HG03354 (cell line): ENCODE results near the gene FCHO2.
"Not testable (repeated sequence)": the region's sequence is repeated elsewhere in the genome, so short reads cannot be mapped to it uniquely, and the experiment has no call there.

Experiments used
- ATAC-seq: cut with Tn5 transposase; IDR thresholded peaks from one replicate; pipeline ENCODE4 v1.9.1; 2021; ENCODE audit warnings: mild to moderate bottlenecking; ENCODE audit not compliant: unreplicated experiment, poor library complexity, severe bottlenecking

Gene FCHO2

DNA sequence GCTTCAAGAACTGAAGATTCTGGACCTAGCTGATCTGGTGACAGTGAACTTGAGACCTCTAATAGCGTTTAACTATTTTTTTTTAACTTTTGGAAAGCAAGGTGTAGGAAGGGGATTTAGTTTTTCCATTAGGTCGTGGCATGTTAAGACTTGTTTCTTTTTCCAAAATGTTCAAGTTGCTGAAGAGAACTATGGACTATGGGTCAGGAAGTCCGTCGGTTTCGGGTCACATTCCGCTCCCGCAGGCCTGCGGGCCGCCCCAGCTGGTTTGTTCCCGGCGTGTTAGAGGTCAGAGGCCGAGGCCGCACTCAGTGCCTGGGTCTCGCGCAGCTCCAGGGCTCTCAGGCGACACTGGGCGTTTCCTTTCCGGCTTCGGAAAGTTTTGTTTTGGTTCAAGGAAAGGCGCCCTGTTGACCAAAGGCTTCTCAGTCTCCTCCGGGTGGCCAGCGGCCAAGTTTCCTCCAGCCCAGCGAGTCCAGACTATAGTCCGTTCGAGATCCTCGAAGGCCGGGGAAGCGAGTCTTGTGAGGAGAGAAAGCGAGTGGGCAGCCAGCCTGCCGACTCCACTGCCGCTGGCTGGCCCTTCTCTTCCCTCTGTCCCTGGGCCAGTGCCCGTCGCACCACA lies 586 bp upstream of the FCHO2 start:
- ATAC-seq = peak; percentile 55

DNA sequence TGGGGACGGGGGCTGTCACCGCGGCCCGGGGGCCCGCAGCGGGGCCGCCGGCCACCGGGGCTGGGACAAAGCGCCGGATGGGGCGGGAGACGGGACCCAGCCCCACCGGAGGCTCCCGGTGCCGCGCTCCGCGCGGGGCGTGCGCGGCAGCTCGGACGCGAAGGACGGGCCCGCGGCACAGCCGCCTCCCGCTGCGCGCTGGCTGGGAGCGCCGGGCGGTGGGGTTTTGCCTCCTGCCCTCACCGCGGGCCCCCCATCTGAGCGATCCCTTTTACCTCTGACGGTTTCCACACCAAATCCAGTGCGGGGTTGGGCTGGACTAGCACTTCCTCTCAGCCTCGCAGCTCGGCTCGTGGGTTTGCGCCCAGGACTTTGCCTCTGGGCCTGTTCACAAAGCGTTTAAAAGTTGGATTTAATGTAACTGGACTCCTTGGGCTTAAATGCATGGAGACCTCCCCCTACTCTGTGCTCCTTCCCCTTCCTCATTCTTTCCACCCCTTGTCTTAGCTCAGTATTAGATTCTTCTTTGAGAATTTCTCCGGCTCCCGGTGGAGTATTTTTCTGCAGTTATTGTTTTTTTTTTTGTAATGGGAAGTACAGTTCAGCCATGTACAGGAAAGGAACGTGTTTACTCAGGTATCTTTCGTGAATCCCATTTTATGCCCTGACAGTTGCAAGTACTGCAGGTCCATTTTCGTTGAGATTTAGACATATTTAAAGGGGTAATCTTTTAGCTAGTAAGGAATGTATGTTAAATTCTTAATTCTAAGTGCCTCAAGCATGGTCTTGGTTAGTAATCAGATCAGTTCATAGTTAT lies 691 bp downstream of the FCHO2 start:
- ATAC-seq = peak; percentile 50

DNA sequence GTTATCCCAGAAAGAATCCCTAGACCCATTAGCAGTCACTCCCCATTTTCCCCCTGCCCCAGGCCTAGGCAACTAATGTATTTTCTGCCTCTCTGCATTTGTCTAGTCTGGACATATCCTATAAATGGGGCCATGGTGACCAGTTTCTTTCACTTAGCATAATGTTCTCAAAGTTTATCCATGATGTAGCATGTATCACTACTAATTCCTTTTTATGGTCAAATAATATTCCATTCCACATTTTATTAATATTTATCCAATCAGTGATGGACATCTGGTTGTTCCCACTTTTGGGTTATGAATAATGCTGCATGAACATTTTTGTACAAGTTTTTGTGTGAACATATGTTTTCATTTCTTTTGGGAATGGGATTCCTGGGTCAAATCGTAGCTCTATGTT lies 1.5 kb downstream of the FCHO2 start:
- no peak for ATAC-seq

DNA sequence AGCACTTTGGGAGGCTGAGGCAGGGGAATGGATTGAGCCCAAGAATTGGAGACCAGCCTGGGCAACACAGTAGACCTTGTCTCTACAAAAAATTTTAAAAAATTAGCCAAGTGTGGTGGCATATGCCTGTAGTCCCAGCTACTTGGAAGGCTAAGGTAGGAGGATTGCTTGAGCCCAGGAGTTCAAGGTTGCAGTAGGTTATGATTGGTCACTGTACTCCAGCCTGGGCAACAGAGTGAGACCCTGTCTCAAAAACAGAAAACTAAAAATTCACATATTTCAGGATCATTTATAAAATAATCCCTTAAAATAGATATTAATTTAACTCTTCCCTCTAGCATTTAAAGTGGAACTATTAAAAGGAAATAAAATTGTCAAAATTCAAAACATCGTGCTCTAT lies 3.4 kb downstream of the FCHO2 start:
- no peak for ATAC-seq

DNA sequence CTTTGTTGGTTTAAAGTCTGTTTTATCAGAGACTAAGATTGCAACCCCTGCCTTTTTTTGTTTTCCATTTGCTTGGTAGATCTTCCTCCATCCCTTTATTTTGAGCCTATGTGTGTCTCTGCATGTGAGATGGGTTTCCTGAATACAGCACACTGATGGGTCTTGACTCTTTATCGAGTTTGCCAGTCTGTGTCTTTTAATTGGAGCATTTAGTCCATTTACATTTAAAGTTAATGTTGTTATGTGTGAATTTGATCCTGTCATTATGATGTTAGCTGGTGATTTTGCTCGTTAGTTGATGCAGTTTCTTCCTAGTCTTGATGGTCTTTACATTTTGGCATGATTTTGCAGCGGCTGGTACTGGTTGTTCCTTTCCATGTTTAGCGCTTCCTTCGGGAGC lies 18.6 kb downstream of the FCHO2 start:
- not testable (repeated sequence) for ATAC-seq

DNA sequence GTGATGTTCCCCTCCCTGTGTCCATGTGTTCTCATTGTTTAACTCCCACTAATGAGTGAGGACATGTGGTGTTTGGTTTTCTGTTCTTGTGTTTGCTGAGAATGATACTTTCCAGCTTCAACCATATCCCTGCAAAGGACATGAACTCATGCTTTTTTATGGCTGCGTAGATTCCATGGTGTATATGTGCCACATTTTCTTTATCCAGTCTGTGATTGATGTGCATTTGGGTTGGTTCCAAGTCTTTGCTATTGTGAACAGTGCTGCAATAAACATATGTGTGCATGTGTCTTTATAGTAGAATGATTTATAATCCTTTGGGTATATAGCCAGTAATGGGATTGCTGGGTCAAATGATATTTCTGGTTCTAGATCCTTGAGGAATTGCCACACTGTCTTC lies 21.0 kb downstream of the FCHO2 start:
- ATAC-seq = not testable (repeated sequence)

DNA sequence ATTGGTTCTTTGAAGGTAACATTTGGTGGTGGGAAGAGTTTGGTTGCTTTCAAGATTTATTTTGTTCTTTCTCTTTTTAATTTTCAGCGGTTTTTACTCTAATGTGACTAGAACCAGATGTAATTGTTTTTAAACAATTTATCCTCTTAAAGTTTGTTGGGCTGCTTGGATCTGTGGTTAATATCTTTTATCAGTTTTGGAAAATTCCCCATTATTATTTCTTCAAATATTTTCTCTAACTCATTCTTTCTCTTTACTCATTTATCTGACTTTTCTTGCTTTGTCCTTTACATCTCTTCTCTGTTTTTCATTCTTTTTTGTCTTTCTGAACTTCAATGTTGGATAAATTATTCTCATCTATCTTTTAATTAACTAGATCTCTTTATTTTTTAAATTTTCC lies 29.9 kb downstream of the FCHO2 start:
- no peak for ATAC-seq

DNA sequence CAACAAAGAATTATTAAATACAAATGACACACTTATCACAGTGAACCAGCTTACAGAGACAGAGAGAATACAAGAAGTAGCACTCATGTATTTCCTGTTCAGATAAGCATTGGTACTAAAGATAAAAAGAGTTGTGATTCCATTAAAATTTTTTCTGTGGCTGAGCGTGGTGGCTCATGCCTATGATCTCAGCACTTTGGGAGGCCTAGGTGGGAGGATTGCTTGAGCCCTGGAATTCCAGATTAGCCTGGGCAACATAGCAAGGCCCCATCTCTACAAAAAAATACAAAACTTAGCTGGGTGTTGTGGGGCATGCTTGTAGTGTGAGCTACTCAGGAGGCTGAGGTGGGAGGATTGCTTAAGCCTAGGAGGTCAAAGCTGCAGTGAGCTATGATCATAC lies 32.9 kb downstream of the FCHO2 start:
- ATAC-seq = no peak

DNA sequence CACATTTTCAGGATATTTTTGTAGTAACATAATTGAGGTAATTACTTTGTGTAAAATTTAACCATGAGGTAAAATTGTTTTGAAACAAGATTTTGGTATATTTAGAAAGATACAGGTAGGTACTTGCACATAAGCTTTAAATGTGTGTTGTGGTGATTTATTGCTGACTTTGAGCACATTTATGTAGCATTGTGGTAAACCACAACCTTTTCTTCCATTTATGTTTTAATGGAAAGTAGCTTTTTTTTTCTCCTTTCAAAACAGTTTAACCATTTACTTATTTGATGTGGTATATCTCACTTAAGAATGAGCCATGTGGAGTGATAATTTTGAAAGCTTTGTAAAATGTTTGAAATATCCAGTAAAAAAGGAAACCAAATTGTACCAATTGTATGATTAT lies 35.6 kb downstream of the FCHO2 start:
- no peak for ATAC-seq

DNA sequence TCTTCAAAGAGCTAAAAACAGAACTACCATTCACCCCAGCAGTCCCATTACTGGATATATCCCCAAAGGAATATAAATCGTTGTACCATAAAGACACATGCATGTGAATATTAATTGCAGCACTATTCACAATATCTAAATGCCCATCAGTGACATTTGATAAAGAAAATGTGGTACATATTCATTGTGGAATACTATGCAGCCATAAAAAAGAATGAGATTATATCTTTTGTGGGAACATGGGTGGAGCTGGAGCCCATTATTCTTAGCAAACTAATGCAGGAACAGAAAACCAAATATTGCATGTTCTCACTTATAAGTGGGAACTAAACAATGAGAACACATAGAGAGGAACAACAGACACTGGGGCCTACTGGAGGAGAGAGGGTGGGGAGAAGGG lies 38.7 kb downstream of the FCHO2 start:
- no peak for ATAC-seq

DNA sequence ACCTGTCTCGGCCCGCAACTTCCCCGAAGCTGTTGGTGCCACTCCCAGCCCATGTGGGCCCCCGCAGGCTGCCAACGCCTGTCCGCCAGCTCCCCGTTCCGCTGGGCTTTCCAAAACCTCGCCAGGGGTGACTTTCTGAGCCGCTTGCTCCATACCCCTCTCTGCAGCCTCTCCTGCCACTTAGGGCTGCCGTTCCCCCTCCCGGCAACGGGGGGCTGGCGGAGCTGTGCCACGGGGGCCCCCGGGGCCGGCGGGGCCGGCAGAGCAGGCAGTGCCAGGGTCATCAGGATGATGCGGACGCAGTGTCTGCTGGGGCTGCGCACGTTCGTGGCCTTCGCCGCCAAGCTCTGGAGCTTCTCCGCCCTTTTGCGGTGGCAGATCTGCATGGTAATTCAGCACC lies 40.8 kb downstream of the FCHO2 start:
- ATAC-seq = no peak

DNA sequence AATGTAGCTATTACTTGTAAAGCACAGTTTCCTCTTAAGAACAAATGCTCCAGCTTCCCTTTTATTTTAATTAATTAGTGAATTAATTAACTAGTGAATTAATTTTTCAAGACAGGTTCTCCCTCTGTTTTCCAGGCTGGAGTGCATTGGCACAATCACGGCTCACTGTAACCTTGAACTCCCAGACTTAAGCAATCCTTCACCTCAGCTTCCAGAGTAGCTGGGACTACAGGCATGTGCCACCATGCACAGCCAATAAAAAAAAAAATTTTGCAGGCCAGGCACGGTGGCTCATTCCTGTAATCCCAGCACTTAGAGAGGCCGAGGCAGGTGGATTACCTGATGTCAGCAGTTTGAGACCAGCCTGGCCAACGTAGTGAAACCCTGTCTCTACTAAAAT lies 44.1 kb downstream of the FCHO2 start:
- ATAC-seq = no peak

DNA sequence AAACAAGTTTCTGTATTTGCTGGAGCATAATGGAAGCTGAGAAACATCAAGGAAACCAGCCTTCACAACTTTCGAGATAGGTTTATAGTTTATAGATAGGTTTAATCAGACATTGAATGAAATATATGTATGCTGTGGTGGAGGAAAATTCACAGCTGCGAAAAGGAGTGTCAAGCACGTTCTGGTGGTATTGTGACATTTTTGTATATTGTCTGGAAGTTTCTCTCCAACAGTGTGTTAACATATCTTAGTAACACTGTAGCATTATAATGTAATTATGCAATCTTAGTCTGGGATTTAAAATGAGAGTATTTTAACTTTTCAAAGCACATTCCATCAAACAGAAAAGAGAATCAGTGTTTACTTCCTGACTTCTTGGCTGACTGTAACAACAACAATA lies 50.0 kb downstream of the FCHO2 start:
- no peak for ATAC-seq

DNA sequence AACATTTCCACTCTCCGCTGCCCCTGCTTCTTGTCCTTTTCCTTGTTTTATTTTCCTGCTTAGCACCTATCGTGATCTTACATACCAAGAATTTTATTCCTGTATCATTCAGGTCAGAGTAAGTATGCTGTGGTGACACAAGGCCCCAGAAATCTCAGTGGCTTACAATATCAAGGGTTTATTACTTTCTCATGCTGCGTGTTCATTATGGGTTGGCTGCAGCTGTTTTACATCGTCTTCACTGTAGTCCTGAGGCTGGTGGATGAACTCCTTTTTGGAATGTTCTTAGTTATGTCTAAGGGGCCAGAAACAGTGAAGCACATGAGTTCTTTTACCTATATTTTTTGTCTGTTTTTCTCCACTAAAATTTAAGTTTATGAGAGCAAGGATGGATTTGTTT lies 51.2 kb downstream of the FCHO2 start:
- ATAC-seq = no peak

DNA sequence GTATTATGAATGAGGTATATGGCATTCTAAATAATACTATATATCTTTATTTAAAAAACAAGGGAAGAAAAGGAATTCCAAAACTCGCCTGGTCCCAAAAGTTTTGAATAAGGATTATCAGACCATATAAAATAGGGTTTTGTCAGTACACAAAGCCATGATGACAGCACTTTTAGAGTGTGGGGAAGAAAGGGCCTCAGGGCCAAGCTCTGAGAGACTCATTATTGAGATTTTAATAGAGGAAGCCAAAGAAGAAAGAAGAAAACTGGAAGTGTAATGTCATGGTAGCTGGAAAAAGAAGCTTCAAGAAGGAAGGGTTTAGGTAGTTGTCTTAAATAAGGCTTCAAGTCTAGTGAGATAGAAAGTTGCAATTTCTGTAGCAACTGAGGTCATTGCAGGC lies 53.0 kb downstream of the FCHO2 start:
- no peak for ATAC-seq

DNA sequence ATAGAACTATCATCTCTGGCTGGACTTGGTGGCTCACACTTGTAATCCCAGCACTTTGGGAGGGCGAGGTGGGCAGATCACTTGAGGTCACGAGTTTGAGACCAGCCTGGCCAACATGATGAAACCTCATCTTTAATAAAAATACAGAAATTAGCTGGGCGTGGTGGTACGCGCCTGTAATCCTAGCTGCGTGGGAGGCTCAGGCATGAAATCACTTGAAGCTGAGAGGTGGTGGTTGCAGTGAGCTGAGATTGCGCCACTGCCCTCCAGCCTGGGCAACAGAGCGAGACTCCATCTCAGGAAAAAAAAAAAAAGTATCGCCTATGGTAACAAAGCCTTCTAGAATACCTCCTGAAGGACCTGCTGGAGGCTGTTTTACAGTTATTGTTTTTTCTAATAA lies 55.8 kb downstream of the FCHO2 start:
- ATAC-seq = not testable (repeated sequence)

DNA sequence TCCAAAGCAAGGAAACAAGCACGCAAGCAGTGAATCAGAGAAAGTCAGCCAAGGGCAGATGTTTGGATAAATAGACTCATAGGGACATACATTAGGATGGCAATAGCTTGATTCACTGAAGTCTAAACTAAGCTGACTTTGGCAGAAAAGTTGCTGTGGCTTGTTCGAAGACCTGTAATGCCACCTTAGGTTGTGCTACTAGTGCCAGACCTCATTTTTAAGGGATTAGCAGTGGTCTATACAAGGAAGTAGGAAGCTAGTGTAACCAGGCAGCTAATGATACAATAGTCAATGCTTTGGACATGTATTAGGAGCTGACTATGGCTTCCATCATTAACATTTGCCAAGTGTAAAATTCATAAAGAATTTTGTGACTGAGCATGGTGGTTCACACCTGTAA lies 63.1 kb downstream of the FCHO2 start:
- no peak for ATAC-seq

DNA sequence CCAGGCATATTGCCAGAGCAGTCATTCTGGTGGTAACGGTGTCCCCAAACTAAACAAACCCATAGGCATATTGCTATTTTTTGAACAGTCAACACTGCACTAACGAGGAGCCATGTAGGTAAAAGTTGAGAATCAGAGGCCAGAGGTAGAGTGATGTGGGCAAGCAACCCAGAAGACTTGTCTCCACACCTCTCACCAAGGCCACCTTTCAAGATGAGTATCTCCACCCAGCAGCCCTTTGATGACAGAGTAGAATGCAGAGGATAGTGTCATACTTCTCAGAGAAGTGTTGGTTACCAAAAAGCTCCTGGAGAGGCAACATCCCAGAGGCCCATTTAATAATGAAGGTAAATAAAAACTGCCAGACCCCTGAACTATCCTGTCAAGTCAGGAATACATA lies 63.9 kb downstream of the FCHO2 start:
- ATAC-seq = no peak

DNA sequence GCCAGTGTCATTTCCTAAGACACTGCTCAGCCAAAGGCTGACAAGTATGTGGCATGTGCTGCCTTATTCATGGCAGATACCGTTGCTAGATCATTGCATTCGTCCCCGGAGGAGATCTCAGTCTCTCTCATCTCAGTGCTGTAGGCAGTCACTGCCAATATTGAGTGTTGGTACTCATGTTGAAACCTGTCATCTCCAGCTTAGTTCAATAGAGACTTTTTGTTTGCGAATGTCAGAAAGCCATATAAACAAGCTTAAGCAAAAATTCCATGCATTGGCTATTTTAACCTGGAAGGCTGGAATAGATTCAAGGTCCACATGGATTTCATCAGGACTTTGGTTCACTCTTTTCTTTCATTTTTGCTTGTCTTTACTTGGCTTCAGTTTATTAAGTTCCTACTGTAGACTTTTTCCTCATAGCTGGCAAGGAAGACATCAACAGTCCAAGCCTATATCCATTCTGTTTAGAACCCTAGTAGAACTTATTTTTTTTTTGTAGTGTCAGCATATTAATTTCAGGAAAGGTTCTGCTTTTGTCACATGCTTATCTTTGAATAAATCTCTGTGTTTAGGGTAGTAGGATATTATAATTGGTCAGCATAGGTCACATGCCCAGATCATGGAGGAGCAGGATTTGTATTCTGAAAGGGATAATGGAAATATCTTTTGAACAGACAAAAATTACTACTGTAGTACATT lies 66.8 kb downstream of the FCHO2 start:
- ATAC-seq = no peak

DNA sequence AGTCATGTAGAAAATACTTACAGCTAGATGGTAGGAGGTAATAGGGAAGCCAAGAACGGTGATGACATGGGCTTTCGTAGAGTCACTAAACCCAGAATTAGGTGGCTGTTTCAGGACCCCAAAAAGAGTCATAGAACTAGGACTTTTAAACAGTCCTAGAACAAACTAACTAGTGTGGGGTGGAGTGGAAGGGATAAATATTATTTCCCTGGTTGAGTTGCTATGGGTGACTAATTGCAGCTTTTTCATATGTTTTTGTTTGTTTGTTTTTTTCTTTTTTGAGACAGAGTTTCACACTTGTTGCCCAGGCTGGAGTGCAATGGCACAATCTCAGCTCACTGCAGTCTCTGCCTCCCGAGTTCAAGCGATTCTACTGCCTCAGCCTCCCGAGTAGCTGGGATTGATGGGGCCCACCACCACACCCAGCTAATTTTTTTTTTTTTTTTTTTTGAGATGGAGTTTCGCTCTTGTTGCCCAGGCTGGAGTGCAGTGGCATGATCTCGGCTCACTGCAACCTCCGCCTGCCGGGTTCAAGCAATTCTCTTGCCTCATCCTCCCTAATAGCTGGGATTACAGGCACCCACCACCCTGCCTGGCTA lies 69.2 kb downstream of the FCHO2 start:
- not testable (repeated sequence) for ATAC-seq

DNA sequence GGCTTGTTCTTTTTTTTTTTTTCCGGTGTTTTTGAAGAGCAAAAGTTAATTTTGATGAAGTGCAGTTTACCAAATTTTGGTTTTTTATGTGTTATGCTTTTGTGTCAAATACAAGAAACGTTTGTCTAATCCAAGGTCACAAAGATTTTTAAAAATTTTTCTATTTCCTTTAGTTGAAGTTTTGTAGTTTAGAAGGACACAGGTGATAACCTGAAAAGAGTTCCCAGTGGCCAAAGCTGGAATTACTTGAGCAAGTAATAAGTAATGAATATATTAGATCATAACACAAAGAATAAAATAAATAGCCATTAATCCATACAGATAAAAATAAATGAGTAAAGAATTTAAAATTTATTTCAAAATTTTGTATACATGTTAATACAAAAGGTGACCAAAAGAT lies 71.5 kb downstream of the FCHO2 start:
- no peak for ATAC-seq
